ENCODE data around the gene WFDC5. TPM values are rescaled to one million over a fixed set of nuclear protein-coding genes. Genes with fewer than 3 reads are reported as not detected.
"Not testable (repeated sequence)": the region's sequence is repeated elsewhere in the genome, so short reads cannot be mapped to it uniquely, and the experiment has no call there.

WFDC5 gene
- total and polyA plus RNA-seq, 4 donors, result 0.11 to 0.57 TPM; not detected in 2

- no peak for TF ChIP-seq CTCF (IDR thresholded peaks at IDR 0.05; ENCODE audit: control extremely low read depth, extremely low read depth)
- Histone ChIP-seq H3K4me1 (ENCODE audit: control insufficient read depth in 5 of 5, insufficient read depth in 5 of 5, low read length in 5 of 5) (peaks cover 0 to 2% (median 0%) of the 10 kb centered on the region in 5 donors), H3K27me3 (ENCODE audit: control insufficient read depth in 3 of 3, insufficient read depth in 3 of 3, low read length in 2 of 3) (peaks cover 0 to 8% (median 0%) of the 10 kb centered on the region in 3 donors), H3K27ac (ENCODE audit: low read depth in 1 of 2, low read length in 1 of 2) (no peak overlapping the region), H3K4me3 (no peak overlapping the region), H3K9ac (ENCODE audit: insufficient read depth in 1 of 2, low read length in 2 of 2) (no peak overlapping the region), H3K9me3 (ENCODE audit: control insufficient read depth in 4 of 4, insufficient read depth in 3 of 4, low read length in 3 of 4) (peaks cover 0 to 5% (median 2%) of the 10 kb centered on the region in 4 donors), H3K36me3 (ENCODE audit: control insufficient read depth in 4 of 4, insufficient read depth in 4 of 4, low read length in 4 of 4) (no peaks in the 10 kb centered on the region)
- WGBS, 2 donors, result 76 to 91% methylated on average over 3 of the region's 3 CpGs
- ATAC-seq (ENCODE audit: insufficient read depth, low FRiP score) (no peak), DNase-seq (no peak)
Observed at GRCh38 chr20:45153147-45153546, 38.2 kb upstream of the WFDC5 start.

- Histone ChIP-seq H3K4me1 (ENCODE audit: control insufficient read depth in 5 of 5, insufficient read depth in 5 of 5, low read length in 5 of 5) (peaks cover 0 to 2% (median 0%) of the 10 kb centered on the region in 5 donors), H3K27me3 (ENCODE audit: control insufficient read depth in 3 of 3, insufficient read depth in 3 of 3, low read length in 2 of 3) (peaks cover 0 to 8% (median 0%) of the 10 kb centered on the region in 3 donors), H3K9me3 (ENCODE audit: control insufficient read depth in 4 of 4, insufficient read depth in 3 of 4, low read length in 3 of 4) (peaks cover 0 to 5% (median 1%) of the 10 kb centered on the region in 4 donors), H3K4me3 (no peak overlapping the region), H3K36me3 (ENCODE audit: control insufficient read depth in 4 of 4, insufficient read depth in 4 of 4, low read length in 4 of 4) (no peaks in the 10 kb centered on the region), H3K9ac (ENCODE audit: insufficient read depth in 1 of 2, low read length in 2 of 2) (no peak overlapping the region), H3K27ac (ENCODE audit: low read depth in 1 of 2, low read length in 1 of 2) (no peak overlapping the region)
- ATAC-seq (ENCODE audit: insufficient read depth, low FRiP score) (no peak), DNase-seq (no peak)
- no peak for TF ChIP-seq CTCF (IDR thresholded peaks at IDR 0.05; ENCODE audit: control extremely low read depth, extremely low read depth)
- 72 to 91% methylated on average over 2 of the region's 2 CpGs for WGBS, 2 donors
Observed at GRCh38 chr20:45152405-45152804, 37.4 kb upstream of the WFDC5 start.

- DNase-seq (no peak), ATAC-seq (ENCODE audit: insufficient read depth, low FRiP score) (no peak)
- no peak overlapping the region for H3K9ac ChIP-seq (ENCODE audit: insufficient read depth in 1 of 2, low read length in 2 of 2)
- no peaks in the 10 kb centered on the region for H3K36me3 ChIP-seq (ENCODE audit: control insufficient read depth in 4 of 4, insufficient read depth in 4 of 4, low read length in 4 of 4)
- peaks cover 0 to 2% (median 0%) of the 10 kb centered on the region in 4 donors for H3K9me3 ChIP-seq (ENCODE audit: control insufficient read depth in 4 of 4, insufficient read depth in 3 of 4, low read length in 3 of 4)
- H3K4me3 ChIP-seq, result no peak overlapping the region
- peaks cover 0 to 2% (median 0%) of the 10 kb centered on the region in 5 donors for H3K4me1 ChIP-seq (ENCODE audit: control insufficient read depth in 5 of 5, insufficient read depth in 5 of 5, low read length in 5 of 5)
- no peak overlapping the region for H3K27ac ChIP-seq (ENCODE audit: low read depth in 1 of 2, low read length in 1 of 2)
- 92 to 93% methylated on average over 3 of the region's 3 CpGs for WGBS, 2 donors
- no peak for TF ChIP-seq CTCF (IDR thresholded peaks at IDR 0.05; ENCODE audit: control extremely low read depth, extremely low read depth)
- H3K27me3 ChIP-seq (ENCODE audit: control insufficient read depth in 3 of 3, insufficient read depth in 3 of 3, low read length in 2 of 3), result peaks cover 0 to 17% (median 0%) of the 10 kb centered on the region in 3 donors
Observed at GRCh38 chr20:45149062-45149461, 34.1 kb upstream of the WFDC5 start.

GRCh38 chr20:45140836-45141235, 25.9 kb upstream of the WFDC5 start:
- H3K4me3 ChIP-seq, result no peak overlapping the region
- ATAC-seq (ENCODE audit: insufficient read depth, low FRiP score) (no peak), DNase-seq (no peak)
- 80 to 89% methylated on average over 4 of the region's 4 CpGs for WGBS, 2 donors
- no peaks in the 10 kb centered on the region for H3K4me1 ChIP-seq (ENCODE audit: control insufficient read depth in 5 of 5, insufficient read depth in 5 of 5, low read length in 5 of 5)
- no peaks in the 10 kb centered on the region for H3K9me3 ChIP-seq (ENCODE audit: control insufficient read depth in 4 of 4, insufficient read depth in 3 of 4, low read length in 3 of 4)
- H3K27me3 ChIP-seq (ENCODE audit: control insufficient read depth in 3 of 3, insufficient read depth in 3 of 3, low read length in 2 of 3), result peaks cover 0 to 3% (median 0%) of the 10 kb centered on the region in 3 donors
- no peak for TF ChIP-seq CTCF (IDR thresholded peaks at IDR 0.05; ENCODE audit: control extremely low read depth, extremely low read depth)
- H3K27ac ChIP-seq (ENCODE audit: low read depth in 1 of 2, low read length in 1 of 2), result no peak overlapping the region
- no peak overlapping the region for H3K9ac ChIP-seq (ENCODE audit: insufficient read depth in 1 of 2, low read length in 2 of 2)
- H3K36me3 ChIP-seq (ENCODE audit: control insufficient read depth in 4 of 4, insufficient read depth in 4 of 4, low read length in 4 of 4), result no peaks in the 10 kb centered on the region

- H3K4me3 ChIP-seq; H3K9me3 ChIP-seq (ENCODE audit: control insufficient read depth in 4 of 4, insufficient read depth in 3 of 4, low read length in 3 of 4); H3K27me3 ChIP-seq (ENCODE audit: control insufficient read depth in 3 of 3, insufficient read depth in 3 of 3, low read length in 2 of 3); H3K27ac ChIP-seq (ENCODE audit: low read depth in 1 of 2, low read length in 1 of 2); ATAC-seq (ENCODE audit: insufficient read depth, low FRiP score); H3K4me1 ChIP-seq (ENCODE audit: control insufficient read depth in 5 of 5, insufficient read depth in 5 of 5, low read length in 5 of 5); H3K36me3 ChIP-seq (ENCODE audit: control insufficient read depth in 4 of 4, insufficient read depth in 4 of 4, low read length in 4 of 4); H3K9ac ChIP-seq (ENCODE audit: insufficient read depth in 1 of 2, low read length in 2 of 2); DNase-seq: not testable (repeated sequence)
- WGBS, 2 donors, result 96 to 99% methylated on average over 5 of the region's 5 CpGs
Observed at GRCh38 chr20:45139733-45140375, 24.9 kb upstream of the WFDC5 start.
